ACC112 (cell line): Measurements from ENCODE around the gene SAA2.
"Not testable (repeated sequence)": the region's sequence is repeated elsewhere in the genome, so short reads cannot be mapped to it uniquely, and the experiment has no call there.

Experiments
- H2AFZ ChIP-seq: fragments of 200-600 bp; sonication (generic); one replicate; pipeline ENCODE4 v1.6.0; 2017; ENCODE audit warnings: antibody characterized with exemption, low read length; ENCODE audit not compliant: unreplicated experiment
- H3K27ac ChIP-seq: fragments of 200-600 bp; sonication (generic); 2 replicates; pipeline ENCODE4 v1.5.1; 2014; ENCODE audit warnings: low read depth, mild to moderate bottlenecking, antibody characterized with exemption, low read length, moderate library complexity
- H3K27me3 ChIP-seq: fragments of 200-600 bp; sonication (generic); 2 replicates; pipeline ENCODE4 v1.6.1; 2014; ENCODE audit warnings: mild to moderate bottlenecking, antibody characterized with exemption, low read length, moderate library complexity, mixed read lengths; ENCODE audit not compliant: insufficient read depth
- H3K36me3 ChIP-seq: fragments of 200-600 bp; sonication (generic); 2 replicates; pipeline ENCODE4 v1.6.1; 2016; ENCODE audit warnings: mild to moderate bottlenecking, antibody characterized with exemption, low read length, moderate library complexity, mixed read lengths; ENCODE audit not compliant: insufficient read depth
- H3K4me1 ChIP-seq: fragments of 200-600 bp; sonication (generic); one replicate; pipeline ENCODE4 v1.6.1; 2016; ENCODE audit warnings: low read length, mixed read lengths; ENCODE audit not compliant: insufficient read depth, unreplicated experiment, control insufficient read depth
- H3K4me3 ChIP-seq: fragments of 200-600 bp; sonication (generic); 2 replicates; pipeline ENCODE4 v1.5.1; 2014; ENCODE audit warnings: mild to moderate bottlenecking, low read depth, low read length
- H3K79me2 ChIP-seq: fragments of 200-600 bp; sonication (generic); one replicate; pipeline ENCODE4 v1.6.0; 2016; ENCODE audit warnings: low read length; ENCODE audit not compliant: control insufficient read depth, unreplicated experiment, insufficient read depth

Gene SAA2

DNA sequence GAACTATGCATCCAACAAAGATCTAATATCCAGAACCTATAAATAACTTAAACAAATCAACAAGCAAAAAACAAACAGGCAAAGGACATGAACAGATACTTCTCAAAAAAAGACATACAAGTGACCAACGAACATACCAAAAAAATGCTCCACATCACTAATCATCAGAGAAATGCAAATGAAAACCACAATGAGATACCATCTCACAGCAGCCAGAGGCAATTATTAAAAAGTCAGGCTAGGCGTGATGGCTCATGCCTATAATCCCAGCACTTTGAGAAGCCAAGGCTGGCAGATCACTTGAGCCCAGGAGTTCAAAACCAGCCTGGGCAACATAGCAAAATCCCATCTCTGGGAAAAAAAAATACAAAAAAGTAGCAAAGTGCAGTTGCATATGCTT is 22.6 kb downstream of the SAA2 start:
- Histone ChIP-seq H3K27ac (no peak overlapping the region), H3K4me1 (no peaks in the 10 kb centered on the region), H2AFZ (no peak overlapping the region), H3K36me3 (no peaks in the 10 kb centered on the region), H3K79me2 (no peaks in the 10 kb centered on the region), H3K27me3 (peaks cover 31% of the 10 kb centered on the region), H3K4me3 (no peak overlapping the region)

DNA sequence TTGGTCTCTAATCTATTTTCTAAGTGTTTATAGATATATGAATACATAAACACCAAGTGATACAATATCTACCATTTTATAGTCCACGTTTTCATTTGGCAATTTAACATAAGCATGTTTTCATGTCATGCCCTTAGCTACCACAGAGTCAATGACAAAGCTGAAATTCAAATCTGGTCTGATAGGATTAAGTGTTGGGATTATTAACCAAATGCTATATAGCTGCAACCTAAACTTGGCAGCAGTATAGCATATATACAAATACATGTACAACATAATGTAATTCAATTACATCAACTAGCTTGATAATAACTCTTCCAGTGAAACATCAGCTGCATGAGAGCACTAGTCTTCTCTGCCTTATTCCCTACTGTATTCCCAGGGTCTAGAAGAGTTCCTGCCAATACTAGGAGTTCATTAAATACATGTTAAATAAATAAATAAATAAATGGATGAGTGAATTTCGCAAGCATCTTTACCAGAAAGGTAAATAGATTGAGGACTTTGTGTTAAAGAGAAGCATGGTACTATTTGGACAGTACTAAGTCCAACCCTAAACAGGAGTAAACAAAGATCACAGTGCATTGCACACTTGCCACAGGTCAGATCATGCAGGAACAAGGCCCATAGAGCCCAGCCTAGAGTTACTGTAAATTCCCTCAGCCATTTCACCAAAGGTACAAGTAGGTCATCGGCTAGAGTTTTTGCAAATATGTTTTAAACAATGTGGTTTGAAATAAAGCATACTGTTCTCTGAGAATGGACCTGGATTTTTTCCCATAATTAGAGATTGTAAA is 24.7 kb downstream of the SAA2 start:
- Histone ChIP-seq H3K27me3 (peaks cover 42% of the 10 kb centered on the region), H2AFZ (no peak overlapping the region), H3K27ac (no peak overlapping the region), H3K79me2 (no peaks in the 10 kb centered on the region), H3K4me3 (no peak overlapping the region), H3K36me3 (no peaks in the 10 kb centered on the region), H3K4me1 (no peaks in the 10 kb centered on the region)

DNA sequence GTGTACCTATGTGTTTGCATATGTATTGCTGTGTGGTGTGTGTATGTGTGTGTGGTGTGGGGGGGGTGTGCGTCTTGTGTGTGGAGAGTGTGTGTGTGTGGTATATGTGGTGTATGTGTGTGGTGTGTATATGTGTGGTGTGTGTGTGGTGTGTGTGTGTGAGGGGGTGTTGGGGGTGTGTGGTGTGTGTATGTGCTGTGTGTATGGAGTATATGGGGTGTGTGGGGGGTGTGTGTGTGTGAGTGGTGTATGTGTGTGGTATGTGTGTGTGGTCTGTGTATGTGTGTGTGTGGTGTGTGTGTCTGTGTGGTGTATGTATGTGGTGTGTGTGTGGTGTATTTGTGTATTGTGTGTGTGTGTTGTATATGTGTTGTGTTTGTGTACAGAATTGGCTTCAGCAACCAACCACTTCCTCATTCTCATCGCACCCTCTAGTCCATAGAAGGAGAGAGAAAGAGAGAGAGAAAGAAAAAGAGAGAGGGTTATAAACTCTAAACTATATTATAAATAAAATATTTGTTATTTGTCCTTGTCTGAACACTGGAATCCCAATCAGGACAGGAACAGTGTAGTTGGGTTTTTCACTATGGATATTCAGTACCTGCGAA is 25.6 kb downstream of the SAA2 start:
- Histone ChIP-seq H2AFZ (no peak overlapping the region), H3K4me3 (no peak overlapping the region), H3K36me3 (no peaks in the 10 kb centered on the region), H3K27ac (no peak overlapping the region), H3K4me1 (no peaks in the 10 kb centered on the region), H3K27me3 (peaks cover 45% of the 10 kb centered on the region), H3K79me2 (no peaks in the 10 kb centered on the region)

DNA sequence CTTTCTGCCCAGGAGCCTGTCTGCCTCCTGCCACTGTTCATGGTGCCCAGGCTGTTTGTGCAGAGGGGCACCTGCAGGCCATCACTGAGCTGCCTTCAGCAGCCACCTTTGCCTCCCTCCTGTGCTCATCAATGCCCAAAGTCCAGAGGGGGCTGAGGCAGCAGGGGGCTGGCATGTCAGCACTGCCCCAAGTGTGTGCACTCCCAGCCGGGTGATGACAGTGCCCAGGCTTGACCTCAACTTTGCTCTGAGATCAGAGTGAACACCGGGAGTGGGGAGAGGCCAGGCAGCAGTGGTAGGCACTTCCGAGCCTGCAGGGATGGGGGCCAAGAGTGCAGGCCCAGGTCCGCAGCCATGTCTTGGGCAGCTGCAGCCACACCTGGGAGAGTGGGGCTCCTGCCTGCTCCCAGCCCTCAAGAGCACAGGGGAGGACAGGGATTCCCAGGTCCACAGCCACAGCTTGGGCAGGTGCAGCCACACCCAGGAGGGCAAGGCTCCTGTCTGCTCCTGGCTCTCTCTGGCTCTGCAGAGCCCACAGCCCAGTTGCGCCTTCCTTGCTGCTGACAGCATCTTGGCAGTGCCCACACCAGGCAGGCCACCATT is 27.1 kb downstream of the SAA2 start:
- H3K36me3 ChIP-seq, result no peaks in the 10 kb centered on the region
- H3K4me1 ChIP-seq, result no peaks in the 10 kb centered on the region
- H2AFZ ChIP-seq, result no peak overlapping the region
- no peaks in the 10 kb centered on the region for H3K79me2 ChIP-seq
- H3K27ac ChIP-seq, result no peak overlapping the region
- peaks cover 46% of the 10 kb centered on the region for H3K27me3 ChIP-seq
- no peak overlapping the region for H3K4me3 ChIP-seq

DNA sequence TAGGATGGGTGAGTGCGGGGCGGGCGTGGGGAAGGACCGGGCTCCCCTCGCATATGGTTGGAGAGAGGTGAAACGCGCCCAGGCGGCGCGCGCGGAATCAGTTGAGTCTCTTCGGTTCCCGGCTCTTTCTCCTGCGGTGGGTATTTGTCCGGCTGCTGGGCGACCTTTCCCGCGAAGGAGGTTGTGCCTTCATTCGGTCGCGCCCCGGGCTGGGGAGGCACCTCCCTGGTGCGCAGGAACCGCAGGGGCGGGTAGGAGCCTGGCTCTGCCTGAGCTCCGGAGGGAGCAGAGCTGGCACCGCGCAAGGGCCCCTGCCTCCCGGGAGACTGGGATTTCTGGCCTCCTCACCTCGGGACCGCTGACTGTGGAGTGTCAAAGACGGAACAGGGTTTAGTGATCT is 39.4 kb downstream of the SAA2 start:
- Histone ChIP-seq H3K79me2 (no peaks in the 10 kb centered on the region), H3K27me3 (peaks cover 75% of the 10 kb centered on the region), H2AFZ (no peak overlapping the region), H3K4me3 (no peak overlapping the region), H3K36me3 (no peaks in the 10 kb centered on the region), H3K27ac (no peak overlapping the region), H3K4me1 (no peaks in the 10 kb centered on the region)

DNA sequence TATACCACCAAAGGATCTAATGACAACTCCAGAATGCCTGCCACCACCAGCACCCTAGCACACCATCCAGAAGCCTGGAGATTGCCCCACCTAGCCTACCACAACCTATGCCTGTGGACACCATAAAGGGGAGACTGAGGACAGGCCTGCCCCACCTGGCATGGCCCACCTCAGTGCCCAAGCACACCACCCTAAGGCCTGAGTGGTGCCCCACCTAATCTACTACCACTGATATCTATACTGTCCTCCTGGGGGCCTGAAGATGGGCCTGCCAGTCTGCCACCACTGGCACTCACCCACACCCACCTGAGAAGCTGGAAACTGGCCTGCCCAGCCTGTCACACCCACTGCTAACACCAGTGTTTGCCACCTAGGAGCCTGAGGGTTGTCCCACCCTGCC is 43.7 kb downstream of the SAA2 start:
- H3K4me3 ChIP-seq, result no peak overlapping the region
- H3K36me3 ChIP-seq, result no peaks in the 10 kb centered on the region
- no peak overlapping the region for H3K27ac ChIP-seq
- H3K27me3 ChIP-seq, result peaks cover 54% of the 10 kb centered on the region
- H2AFZ ChIP-seq, result no peak overlapping the region
- H3K4me1 ChIP-seq, result no peaks in the 10 kb centered on the region
- no peaks in the 10 kb centered on the region for H3K79me2 ChIP-seq

DNA sequence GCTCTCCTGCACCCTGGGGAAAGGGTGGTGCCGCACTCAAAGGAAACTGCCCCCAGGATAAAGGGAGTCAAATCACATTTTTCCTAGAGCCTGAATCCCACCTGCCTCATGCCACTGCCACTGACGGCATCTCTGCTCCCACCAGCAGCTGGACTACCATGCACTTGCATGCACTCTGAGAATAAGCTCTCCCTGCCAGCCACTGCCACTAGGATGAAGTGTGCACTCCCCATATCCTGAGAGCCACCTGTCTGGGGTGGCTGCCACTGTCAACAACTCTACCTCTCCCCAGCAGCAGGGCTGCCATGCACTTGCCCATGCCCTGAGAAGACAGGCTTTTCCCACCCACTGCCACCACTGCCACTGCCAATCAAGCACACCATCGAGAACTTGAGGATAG is 44.2 kb downstream of the SAA2 start:
- Histone ChIP-seq H3K27ac (no peak overlapping the region), H3K4me1 (no peaks in the 10 kb centered on the region), H3K79me2 (no peaks in the 10 kb centered on the region), H2AFZ (no peak overlapping the region), H3K4me3 (no peak overlapping the region), H3K27me3 (peaks cover 54% of the 10 kb centered on the region), H3K36me3 (no peaks in the 10 kb centered on the region)

DNA sequence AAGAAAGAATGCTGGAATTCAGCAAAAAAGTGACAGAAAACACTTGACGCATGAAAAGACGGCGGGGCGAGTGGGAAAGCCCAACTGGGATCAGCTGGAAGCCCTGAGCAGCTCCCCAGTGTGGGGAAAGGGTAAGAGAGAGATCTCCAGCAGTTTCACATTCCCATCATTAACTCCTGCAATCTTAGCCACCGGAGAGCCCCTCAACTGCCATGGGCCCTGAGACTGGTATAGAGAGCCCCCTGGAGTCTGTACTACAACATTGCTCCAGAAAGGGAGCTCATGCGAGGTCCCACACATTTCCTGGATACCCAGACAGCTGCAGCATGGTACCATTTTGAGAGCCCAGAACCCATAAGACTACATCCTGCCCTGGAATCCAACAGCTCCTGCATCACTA is 44.7 kb downstream of the SAA2 start:
- Histone ChIP-seq H3K79me2 (no peaks in the 10 kb centered on the region), H2AFZ (no peak overlapping the region), H3K36me3 (no peaks in the 10 kb centered on the region), H3K4me1 (no peaks in the 10 kb centered on the region), H3K4me3 (no peak overlapping the region), H3K27ac (no peak overlapping the region), H3K27me3 (peaks cover 54% of the 10 kb centered on the region)

DNA sequence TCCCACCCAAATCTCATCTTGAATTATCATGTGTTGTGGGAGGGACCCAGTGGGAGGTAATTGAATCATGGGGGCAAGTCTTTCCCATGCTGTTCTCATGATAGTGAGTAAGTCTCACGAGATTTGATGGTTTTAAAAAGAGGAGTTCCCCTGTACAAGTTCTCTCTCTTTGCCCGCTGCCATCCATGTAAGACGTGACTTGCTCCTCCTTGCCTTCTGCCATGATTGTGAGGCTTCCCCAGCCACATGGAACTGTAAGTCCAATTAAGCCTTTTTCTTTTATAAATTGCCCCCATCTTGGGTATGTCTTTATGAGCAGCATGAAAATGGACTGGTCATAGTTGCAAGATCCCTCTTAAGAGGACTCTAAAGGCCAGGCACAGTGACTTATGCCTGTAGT is 50.7 kb downstream of the SAA2 start:
- H2AFZ ChIP-seq, H3K4me1 ChIP-seq, H3K4me3 ChIP-seq, H3K36me3 ChIP-seq, H3K27ac ChIP-seq, H3K79me2 ChIP-seq: not testable (repeated sequence)
- H3K27me3 ChIP-seq, result peaks cover 72% of the 10 kb centered on the region

DNA sequence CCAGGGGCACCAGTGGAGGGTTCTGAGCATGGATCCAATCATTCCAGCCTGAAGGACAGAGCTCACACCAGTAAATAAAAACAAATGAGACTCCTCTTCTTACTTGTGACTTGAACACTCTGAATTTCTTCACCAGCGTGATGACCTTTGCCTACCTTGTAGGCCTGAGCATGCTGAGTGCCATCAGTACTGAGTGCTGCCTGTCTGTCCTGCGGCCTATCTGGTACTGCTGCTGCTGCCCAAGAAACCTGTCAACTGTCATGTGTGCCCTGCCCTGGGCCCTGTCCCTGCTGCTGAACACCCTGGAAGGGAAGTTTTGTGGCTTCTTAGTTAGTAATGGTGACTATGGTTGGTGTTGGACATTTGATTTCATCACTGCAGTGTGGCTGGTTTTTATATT is 51.9 kb downstream of the SAA2 start:
- H3K79me2 ChIP-seq, result no peaks in the 10 kb centered on the region
- H3K4me3 ChIP-seq, result no peak overlapping the region
- no peak overlapping the region for H2AFZ ChIP-seq
- H3K36me3 ChIP-seq, result no peaks in the 10 kb centered on the region
- peaks cover 79% of the 10 kb centered on the region for H3K27me3 ChIP-seq
- H3K27ac ChIP-seq, result no peak overlapping the region
- no peaks in the 10 kb centered on the region for H3K4me1 ChIP-seq
